Mesothelial cell of epicardium (in vitro differentiated cells): Measurements from ENCODE around the gene DUS1L. TPM values are rescaled to one million over a fixed set of nuclear protein-coding genes. Genes with fewer than 3 reads are reported as not detected.

Source experiments
- DNase-seq, 2 experiments: peaks; one replicate each; pipeline ENCODE4 v3.0.0; 2021; ENCODE audit warnings: low spot score in 2 of 2; ENCODE audit not compliant: unreplicated experiment in 2 of 2
- H3K27ac Mint-ChIP-seq: 2 replicates; pipeline ENCODE4 v1.8.0; 2021; ENCODE audit warnings: mixed read lengths
- H3K27me3 Mint-ChIP-seq: 2 replicates; pipeline ENCODE4 v1.8.0; 2021; ENCODE audit warnings: low read depth, mixed read lengths
- H3K36me3 Mint-ChIP-seq: 2 replicates; pipeline ENCODE4 v1.8.0; 2021; ENCODE audit warnings: mixed read lengths
- H3K4me1 Mint-ChIP-seq: 2 replicates; pipeline ENCODE4 v1.8.0; 2021; ENCODE audit warnings: mixed read lengths
- H3K4me3 Mint-ChIP-seq: 2 replicates; pipeline ENCODE4 v1.8.0; 2021; ENCODE audit warnings: mild to moderate bottlenecking, moderate library complexity, mixed read lengths
- H3K9me3 Mint-ChIP-seq: 2 replicates; pipeline ENCODE4 v1.8.0; 2021; ENCODE audit warnings: mixed read lengths
- total RNA-seq: library from RNA; stranded (reverse); gene quantifications from 3 replicates; pipeline ENCODE4 v1.2.1, GENCODE V29; 2021
- TF ChIP-seq, protein P1 (sequence below): fragments of 200-600 bp; sonication (generic); IDR thresholded peaks from one replicate; pipeline ENCODE4 v1.5.0; 2021; ENCODE audit warnings: antibody characterized with exemption; ENCODE audit not compliant: unreplicated experiment

Gene DUS1L
- total RNA-seq, 1 donor from 2014 or later, result 94.9 TPM

DNA sequence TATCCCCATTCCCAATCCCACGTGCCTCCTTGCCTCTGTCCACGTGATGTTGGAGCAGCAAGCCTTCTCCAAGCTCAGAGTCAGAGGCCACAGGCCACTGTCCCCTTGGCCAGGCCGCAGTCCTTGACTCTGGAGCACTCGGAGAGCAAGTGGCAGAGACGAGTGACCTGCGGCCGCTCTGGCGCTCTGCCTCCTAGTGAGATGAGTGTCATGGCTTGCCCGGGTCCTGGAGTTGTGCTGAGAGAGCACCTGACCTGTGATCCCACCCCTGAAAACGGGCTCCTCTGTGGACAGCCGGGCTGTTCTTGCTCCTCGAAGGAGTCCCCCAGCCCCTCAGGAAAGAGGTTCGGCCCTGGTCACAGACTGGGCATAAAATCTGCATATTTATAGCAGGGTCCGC is 42.4 kb upstream of the DUS1L start:
- Mint-ChIP-seq H3K27me3 (no peaks in the 10 kb centered on the region), H3K4me3 (no peak overlapping the region), H3K9me3 (no peaks in the 10 kb centered on the region), H3K4me1 (peaks cover 32% of the 10 kb centered on the region), H3K27ac (peak overlapping the region; percentile 45), H3K36me3 (peaks cover 6% of the 10 kb centered on the region)
- TF ChIP-seq, protein P1, sequence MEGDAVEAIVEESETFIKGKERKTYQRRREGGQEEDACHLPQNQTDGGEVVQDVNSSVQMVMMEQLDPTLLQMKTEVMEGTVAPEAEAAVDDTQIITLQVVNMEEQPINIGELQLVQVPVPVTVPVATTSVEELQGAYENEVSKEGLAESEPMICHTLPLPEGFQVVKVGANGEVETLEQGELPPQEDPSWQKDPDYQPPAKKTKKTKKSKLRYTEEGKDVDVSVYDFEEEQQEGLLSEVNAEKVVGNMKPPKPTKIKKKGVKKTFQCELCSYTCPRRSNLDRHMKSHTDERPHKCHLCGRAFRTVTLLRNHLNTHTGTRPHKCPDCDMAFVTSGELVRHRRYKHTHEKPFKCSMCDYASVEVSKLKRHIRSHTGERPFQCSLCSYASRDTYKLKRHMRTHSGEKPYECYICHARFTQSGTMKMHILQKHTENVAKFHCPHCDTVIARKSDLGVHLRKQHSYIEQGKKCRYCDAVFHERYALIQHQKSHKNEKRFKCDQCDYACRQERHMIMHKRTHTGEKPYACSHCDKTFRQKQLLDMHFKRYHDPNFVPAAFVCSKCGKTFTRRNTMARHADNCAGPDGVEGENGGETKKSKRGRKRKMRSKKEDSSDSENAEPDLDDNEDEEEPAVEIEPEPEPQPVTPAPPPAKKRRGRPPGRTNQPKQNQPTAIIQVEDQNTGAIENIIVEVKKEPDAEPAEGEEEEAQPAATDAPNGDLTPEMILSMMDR, result no peak
- no peak for DNase-seq

- no peaks in the 10 kb centered on the region for H3K9me3 Mint-ChIP-seq
- DNase-seq, result no peak
- peaks cover 32% of the 10 kb centered on the region for H3K4me1 Mint-ChIP-seq
- no peak overlapping the region for H3K4me3 Mint-ChIP-seq
- H3K27me3 Mint-ChIP-seq, result no peaks in the 10 kb centered on the region
- H3K36me3 Mint-ChIP-seq, result peaks cover 6% of the 10 kb centered on the region
- TF ChIP-seq, protein P1, result no peak
- no peak overlapping the region for H3K27ac Mint-ChIP-seq
Measured at GRCh38 chr17:82107341-82107860, 41.8 kb upstream of the DUS1L start.

GRCh38 chr17:82106688-82107305 is 41.2 kb upstream of the DUS1L start:
- peaks cover 32% of the 10 kb centered on the region for H3K4me1 Mint-ChIP-seq
- peaks cover 4% of the 10 kb centered on the region for H3K36me3 Mint-ChIP-seq
- no peaks in the 10 kb centered on the region for H3K9me3 Mint-ChIP-seq
- no peak for DNase-seq
- H3K4me3 Mint-ChIP-seq, result peak overlapping the region; percentile 20
- TF ChIP-seq, protein P1, result no peak
- H3K27me3 Mint-ChIP-seq, result no peaks in the 10 kb centered on the region
- H3K27ac Mint-ChIP-seq, result peak overlapping the region; percentile 86

GRCh38 chr17:82105882-82106687 is 40.5 kb upstream of the DUS1L start:
- Mint-ChIP-seq H3K4me3 (peak overlapping the region; percentile 20), H3K27me3 (no peaks in the 10 kb centered on the region)

DNA sequence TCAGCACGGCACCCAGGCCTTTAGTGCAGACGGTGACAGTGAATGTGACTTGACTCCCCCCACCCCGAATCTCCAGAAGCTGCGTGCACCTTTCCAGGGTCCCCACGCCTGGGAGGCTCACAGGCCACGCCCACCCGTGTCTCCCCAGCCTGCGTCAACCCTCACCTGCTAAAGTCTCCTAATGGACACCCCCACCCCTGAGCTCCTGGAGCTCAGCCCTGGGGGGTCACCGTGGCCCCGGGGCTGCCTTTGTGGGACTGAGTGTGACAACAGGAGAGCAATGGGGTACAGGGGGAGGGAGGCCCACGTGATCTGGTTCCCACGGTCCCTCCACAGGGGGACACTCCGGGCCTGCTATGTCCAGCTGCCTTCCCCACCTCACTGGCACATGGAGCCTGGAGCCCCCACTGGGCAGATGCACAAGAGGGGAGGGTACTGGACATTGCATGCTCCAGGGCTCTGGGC is 39.8 kb upstream of the DUS1L start:
- no peak for DNase-seq
- H3K27ac Mint-ChIP-seq, result peak overlapping the region; percentile 78
- H3K4me1 Mint-ChIP-seq, result peaks cover 35% of the 10 kb centered on the region
- TF ChIP-seq, protein P1, result no peak
- H3K4me3 Mint-ChIP-seq, result no peak overlapping the region
- no peaks in the 10 kb centered on the region for H3K9me3 Mint-ChIP-seq
- peaks cover 4% of the 10 kb centered on the region for H3K36me3 Mint-ChIP-seq
- no peaks in the 10 kb centered on the region for H3K27me3 Mint-ChIP-seq

More at GRCh38 chr17:82105882-82106687, 40.5 kb upstream of the DUS1L start:
- Mint-ChIP-seq H3K36me3 (peaks cover 4% of the 10 kb centered on the region), H3K9me3 (no peaks in the 10 kb centered on the region), H3K4me1 (peaks cover 35% of the 10 kb centered on the region), H3K27ac (peak overlapping the region; percentile 86)
- peak in 1 of 2 experiments; percentile 59 for DNase-seq
- TF ChIP-seq, protein P1, result peak; percentile 21
